ENCODE results near the gene C4BPA. TPM values are rescaled to one million over a fixed set of nuclear protein-coding genes. Genes with fewer than 3 reads are reported as not detected.

The C4BPA gene
- total and polyA plus RNA-seq, 2 of the 8 experiments (the other 6 are each of a cell fraction or from before 2014, with no cell fraction given) = not detected

- Histone ChIP-seq H3K23me2 (ENCODE audit: low read depth, low read length) (no peaks in the 10 kb centered on the region; the same call in 1 of the 2 replicates), H4K20me1 (replicated peaks in 1 of 2; ENCODE audit: control insufficient read depth in 1 of 2, insufficient read depth in 2 of 2, low read length in 2 of 2) (no peaks in the 10 kb centered on the region), H3K27ac (ENCODE audit: low read depth, low read length) (no peak overlapping the region), H2BK12ac (ENCODE audit: low read depth, low read length) (no peak overlapping the region), H3K18ac (ENCODE audit: extremely low read depth, low read length) (no peak overlapping the region), H3K14ac (ENCODE audit: insufficient read length) (no peak overlapping the region), H3K27me3 (replicated peaks in 1 of 4; ENCODE audit: control insufficient read depth in 3 of 4, extremely low read depth in 1 of 4, insufficient read depth in 3 of 4, low read length in 3 of 4) (peaks cover 0 to 1% (median 0%) of the 10 kb centered on the region in 4 experiments; a peak in 1 of 7 replicates), H3K79me1 (ENCODE audit: low read depth, low read length) (no peaks in the 10 kb centered on the region), H2AK5ac (ENCODE audit: low read depth, low read length) (no peak overlapping the region), H2BK15ac (ENCODE audit: low read length) (no peak overlapping the region), H2BK5ac (ENCODE audit: low read depth, low read length) (no peak overlapping the region), H3K4me2 (ENCODE audit: insufficient read depth in 1 of 2, low read depth in 2 of 2, low read length in 2 of 2) (no peak overlapping the region), H3K56ac (replicated peaks; ENCODE audit: insufficient read length, low read depth, low read length) (no peak overlapping the region), H2BK120ac (replicated peaks; ENCODE audit: low read depth, low read length) (no peak overlapping the region), H3K9ac (replicated peaks in 1 of 4; ENCODE audit: extremely low read depth in 1 of 4, low read depth in 3 of 4, low read length in 3 of 4) (no peak overlapping the region), H2BK20ac (ENCODE audit: low read length) (no peak overlapping the region), H4K8ac (ENCODE audit: extremely low read depth, insufficient read depth, low read length) (no peak overlapping the region), H3K9me3 (ENCODE audit: insufficient read depth in 2 of 2, low read depth in 1 of 2, low read length in 1 of 2) (no peaks in the 10 kb centered on the region), H4K5ac (ENCODE audit: insufficient read length, low read depth, low read length) (no peak overlapping the region), H3K23ac (ENCODE audit: insufficient read length) (no peak overlapping the region), H4K91ac (replicated peaks; ENCODE audit: insufficient read length, low read length) (no peak overlapping the region), H3K36me3 (ENCODE audit: control insufficient read depth in 2 of 4, insufficient read depth in 4 of 4, low read length in 3 of 4) (no peaks in the 10 kb centered on the region), H3K79me2 (ENCODE audit: control insufficient read depth in 1 of 2, insufficient read depth in 2 of 2, low read length in 2 of 2) (no peaks in the 10 kb centered on the region), H3K4ac (replicated peaks; ENCODE audit: insufficient read length, low read depth, low read length) (no peak overlapping the region), H2AFZ (ENCODE audit: low read length) (no peak overlapping the region), H3K4me3 (ENCODE audit: extremely low read depth in 1 of 4, insufficient read depth in 2 of 4, low read depth in 3 of 4, low read length in 4 of 4) (no peak overlapping the region), H3K4me1 (replicated peaks in 1 of 4; ENCODE audit: control insufficient read depth in 3 of 4, insufficient read depth in 4 of 4, low read length in 3 of 4) (no peaks in the 10 kb centered on the region)
- no peak for FAIRE-seq
- ChIA-PET POLR2A (ENCODE audit: partially characterized antibody) (interaction anchor here (0.7 kb wide), 1 partner anchor 200 kb away, joined by 3 read pairs; no protein-coding TSS in a partner anchor), CTCF (ENCODE audit: partially characterized antibody) (no interaction called here)
- no peak for DNase-seq (ENCODE audit: low read depth in 1 of 2, low spot score in 2 of 2)
- WGBS, 2 experiments (ENCODE audit: extremely low coverage in 1 of 2, insufficient coverage in 1 of 2, insufficient read length in 1 of 2, insufficient replicate concordance in 2 of 2, low coverage in 1 of 2, low lambda C conversion rate in 2 of 2, missing lambda C conversion rate in 1 of 2) = 86% methylated on average over 1 of the region's 1 CpG; no CpG with 5 or more reads in 1 of the 2 experiments
- no peak for TF ChIP-seq BCL11A (IDR thresholded peaks at IDR 0.05; ENCODE audit: low read depth in 2 of 2, low read length in 2 of 2)
- TF ChIP-seq HDAC6 (IDR thresholded peaks at IDR 0.05; ENCODE audit: low read depth, low read length) = no peak
- no peak for TF ChIP-seq ATF2 (IDR thresholded peaks at IDR 0.05; ENCODE audit: low read length)
- no peak for TF ChIP-seq MAX (IDR thresholded peaks at IDR 0.05)
- TF ChIP-seq GTF2F1 (IDR thresholded peaks at IDR 0.05; ENCODE audit: borderline replicate concordance, low read depth, low read length) = no peak
- no peak for TF ChIP-seq USF2 (IDR thresholded peaks at IDR 0.05; ENCODE audit: low read length)
- no peak for TF ChIP-seq CHD2 (IDR thresholded peaks at IDR 0.05; ENCODE audit: low read length)
- TF ChIP-seq SAP30 (IDR thresholded peaks at IDR 0.05; ENCODE audit: insufficient read depth, insufficient replicate concordance, low read length) = no peak
- no peak for TF ChIP-seq JUND (IDR thresholded peaks at IDR 0.05; ENCODE audit: low read length)
- no peak for TF ChIP-seq RFX5 (IDR thresholded peaks at IDR 0.05; ENCODE audit: borderline replicate concordance, low read depth, low read length)
- no peak for TF ChIP-seq SRF (IDR thresholded peaks at IDR 0.05; ENCODE audit: low read depth, low read length)
These were observed 36.5 kb downstream of the C4BPA start for GRCh38 chr1:207140536-207140935.
